WTC11 (cell line): Measurements from ENCODE around the gene CCDC57. TPM values are rescaled to one million over a fixed set of nuclear protein-coding genes. Genes with fewer than 3 reads are reported as not detected.

Experiments
- ATAC-seq: fragments of 200-7000 bp; cut with Tn5 transposase; 2 replicates; pipeline ENCODE4 v1.10.0; 2021; ENCODE audit warnings: mild to moderate bottlenecking, moderate library complexity
- CTCF ChIA-PET: fragments of 300-600 bp; sonication (Branson Sonifier 250); formaldehyde crosslinking; loops from one replicate; lab custom pipeline; 2021; ENCODE audit warnings: antibody characterized with exemption; lab: Charles Lee
- POLR2A ChIA-PET: fragments of 350-600 bp; sonication (Branson Sonifier 250); formaldehyde crosslinking; loops from one replicate; lab custom pipeline; 2021; ENCODE audit warnings: antibody characterized with exemption; lab: Charles Lee
- DNase-seq: peaks from one replicate; pipeline ENCODE4 v3.0.0; 2021; ENCODE audit warnings: low spot score
- H3K27ac Mint-ChIP-seq: 2 replicates; pipeline ENCODE4 v1.8.0; 2021; ENCODE audit warnings: mixed read lengths
- H3K27me3 Mint-ChIP-seq: 2 replicates; pipeline ENCODE4 v1.8.0; 2021; ENCODE audit warnings: low read depth, mild to moderate bottlenecking, moderate library complexity, mixed read lengths
- H3K36me3 Mint-ChIP-seq: 2 replicates; pipeline ENCODE4 v1.8.0; 2021; ENCODE audit warnings: mixed read lengths
- H3K4me1 Mint-ChIP-seq: 2 replicates; pipeline ENCODE4 v1.8.0; 2022; ENCODE audit warnings: mixed read lengths
- H3K4me3 Mint-ChIP-seq: 2 replicates; pipeline ENCODE4 v1.8.0; 2021; ENCODE audit warnings: mild to moderate bottlenecking, moderate library complexity, mixed read lengths
- H3K9me3 Mint-ChIP-seq: 2 replicates; pipeline ENCODE4 v1.8.0; 2021; ENCODE audit warnings: mixed read lengths
- AR ChIP-seq: fragments of 250-450 bp; sonication (Bioruptor Pico); IDR thresholded peaks from 2 replicates; pipeline ENCODE4 v1.9.0; 2021; ENCODE audit warnings: mild to moderate bottlenecking
- ATF1 ChIP-seq: sonication (generic); formaldehyde crosslinking; IDR thresholded peaks from 2 replicates; pipeline ENCODE4 v1.8.1; 2023; ENCODE audit warnings: mild to moderate bottlenecking, moderate library complexity, missing genetic modification reagents
- E2F4 ChIP-seq: sonication (generic); formaldehyde crosslinking; IDR thresholded peaks from 2 replicates; pipeline ENCODE4 v1.8.1; 2022; ENCODE audit warnings: low read depth, mild to moderate bottlenecking, moderate library complexity, missing genetic modification reagents, borderline replicate concordance
- EMX1 ChIP-seq: fragments of 250-450 bp; sonication (Bioruptor Pico); IDR thresholded peaks from 2 replicates; pipeline ENCODE4 v1.8.0; 2021; ENCODE audit warnings: mild to moderate bottlenecking
- FOXK1 ChIP-seq: sonication (generic); formaldehyde crosslinking; IDR thresholded peaks from 2 replicates; pipeline ENCODE4 v1.8.0; 2022; ENCODE audit warnings: mild to moderate bottlenecking, moderate library complexity, missing genetic modification reagents
- GRHL2 ChIP-seq: fragments of 250-450 bp; sonication (Bioruptor Pico); IDR thresholded peaks from 2 replicates; pipeline ENCODE4 v1.8.0; 2022; ENCODE audit warnings: mild to moderate bottlenecking, moderate library complexity; ENCODE audit not compliant: insufficient replicate concordance, severe bottlenecking
- HMGA2 ChIP-seq: fragments of 250-450 bp; sonication (Bioruptor Pico); IDR thresholded peaks from 2 replicates; pipeline ENCODE4 v1.4.0; 2021; ENCODE audit warnings: mild to moderate bottlenecking, moderate library complexity
- MLX ChIP-seq: sonication (generic); formaldehyde crosslinking; IDR thresholded peaks from 2 replicates; pipeline ENCODE4 v1.8.1; 2023; ENCODE audit warnings: mild to moderate bottlenecking, missing genetic modification reagents, moderate library complexity
- ZNF121 ChIP-seq: sonication (generic); formaldehyde crosslinking; IDR thresholded peaks from 2 replicates; pipeline ENCODE4 v1.8.0; 2023; ENCODE audit warnings: missing genetic modification reagents
- ZSCAN18 ChIP-seq: fragments of 250-450 bp; sonication (Bioruptor Pico); IDR thresholded peaks from 2 replicates; pipeline ENCODE4 v2.1.2; 2022; ENCODE audit warnings: mild to moderate bottlenecking, moderate library complexity
- total RNA-seq: library from RNA; stranded (reverse); gene quantifications from 3 replicates; pipeline ENCODE4 v1.2.3, GENCODE V29; 2021
- TF ChIP-seq, protein P1 (sequence below): fragments of 250-450 bp; sonication (Bioruptor Pico); IDR thresholded peaks from 2 replicates; pipeline ENCODE4 v1.9.0; 2021; ENCODE audit warnings: mild to moderate bottlenecking, borderline replicate concordance
- TF ChIP-seq, protein P2 (sequence below): sonication (generic); formaldehyde crosslinking; IDR thresholded peaks from 2 replicates; pipeline ENCODE4 v1.8.0; 2022; ENCODE audit warnings: mild to moderate bottlenecking, missing genetic modification reagents
- TF ChIP-seq, protein P3 (sequence below): sonication (generic); formaldehyde crosslinking; IDR thresholded peaks from 2 replicates; pipeline ENCODE4 v1.8.0; 2022; ENCODE audit warnings: mild to moderate bottlenecking, missing genetic modification reagents

Gene CCDC57
- total RNA-seq, 1 experiment from 2014 or later, result 20.0 TPM

GRCh38 chr17:82188001-82188961 is 24.4 kb downstream of the CCDC57 start:
- DNase-seq (no peak), ATAC-seq (no peak; the same call in 1 of the 2 replicates)
- Mint-ChIP-seq H3K9me3 (no peaks in the 10 kb centered on the region), H3K27ac (no peak overlapping the region), H3K27me3 (no peaks in the 10 kb centered on the region), H3K4me1 (no peaks in the 10 kb centered on the region), H3K36me3 (peaks cover 11% of the 10 kb centered on the region), H3K4me3 (no peak overlapping the region)
- CTCF ChIA-PET, result interaction anchor here (1.5 kb wide), 1 partner anchor 158 kb away, joined by 5 read pairs; no protein-coding TSS in a partner anchor
- POLR2A ChIA-PET, result no interaction called here
- TF ChIP-seq E2F4 (CRISPR knock-in tag), result no peak
- no peak for TF ChIP-seq ZNF121 (CRISPR knock-in tag)
- no peak for TF ChIP-seq ATF1 (CRISPR knock-in tag)
- TF ChIP-seq FOXK1, result no peak
- TF ChIP-seq, protein P1, sequence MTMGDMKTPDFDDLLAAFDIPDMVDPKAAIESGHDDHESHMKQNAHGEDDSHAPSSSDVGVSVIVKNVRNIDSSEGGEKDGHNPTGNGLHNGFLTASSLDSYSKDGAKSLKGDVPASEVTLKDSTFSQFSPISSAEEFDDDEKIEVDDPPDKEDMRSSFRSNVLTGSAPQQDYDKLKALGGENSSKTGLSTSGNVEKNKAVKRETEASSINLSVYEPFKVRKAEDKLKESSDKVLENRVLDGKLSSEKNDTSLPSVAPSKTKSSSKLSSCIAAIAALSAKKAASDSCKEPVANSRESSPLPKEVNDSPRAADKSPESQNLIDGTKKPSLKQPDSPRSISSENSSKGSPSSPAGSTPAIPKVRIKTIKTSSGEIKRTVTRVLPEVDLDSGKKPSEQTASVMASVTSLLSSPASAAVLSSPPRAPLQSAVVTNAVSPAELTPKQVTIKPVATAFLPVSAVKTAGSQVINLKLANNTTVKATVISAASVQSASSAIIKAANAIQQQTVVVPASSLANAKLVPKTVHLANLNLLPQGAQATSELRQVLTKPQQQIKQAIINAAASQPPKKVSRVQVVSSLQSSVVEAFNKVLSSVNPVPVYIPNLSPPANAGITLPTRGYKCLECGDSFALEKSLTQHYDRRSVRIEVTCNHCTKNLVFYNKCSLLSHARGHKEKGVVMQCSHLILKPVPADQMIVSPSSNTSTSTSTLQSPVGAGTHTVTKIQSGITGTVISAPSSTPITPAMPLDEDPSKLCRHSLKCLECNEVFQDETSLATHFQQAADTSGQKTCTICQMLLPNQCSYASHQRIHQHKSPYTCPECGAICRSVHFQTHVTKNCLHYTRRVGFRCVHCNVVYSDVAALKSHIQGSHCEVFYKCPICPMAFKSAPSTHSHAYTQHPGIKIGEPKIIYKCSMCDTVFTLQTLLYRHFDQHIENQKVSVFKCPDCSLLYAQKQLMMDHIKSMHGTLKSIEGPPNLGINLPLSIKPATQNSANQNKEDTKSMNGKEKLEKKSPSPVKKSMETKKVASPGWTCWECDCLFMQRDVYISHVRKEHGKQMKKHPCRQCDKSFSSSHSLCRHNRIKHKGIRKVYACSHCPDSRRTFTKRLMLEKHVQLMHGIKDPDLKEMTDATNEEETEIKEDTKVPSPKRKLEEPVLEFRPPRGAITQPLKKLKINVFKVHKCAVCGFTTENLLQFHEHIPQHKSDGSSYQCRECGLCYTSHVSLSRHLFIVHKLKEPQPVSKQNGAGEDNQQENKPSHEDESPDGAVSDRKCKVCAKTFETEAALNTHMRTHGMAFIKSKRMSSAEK (CRISPR knock-in tag), result no peak
- TF ChIP-seq, protein P2, sequence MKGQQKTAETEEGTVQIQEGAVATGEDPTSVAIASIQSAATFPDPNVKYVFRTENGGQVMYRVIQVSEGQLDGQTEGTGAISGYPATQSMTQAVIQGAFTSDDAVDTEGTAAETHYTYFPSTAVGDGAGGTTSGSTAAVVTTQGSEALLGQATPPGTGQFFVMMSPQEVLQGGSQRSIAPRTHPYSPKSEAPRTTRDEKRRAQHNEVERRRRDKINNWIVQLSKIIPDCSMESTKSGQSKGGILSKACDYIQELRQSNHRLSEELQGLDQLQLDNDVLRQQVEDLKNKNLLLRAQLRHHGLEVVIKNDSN, result no peak
- TF ChIP-seq ZSCAN18 (CRISPR knock-in tag), result no peak

DNA sequence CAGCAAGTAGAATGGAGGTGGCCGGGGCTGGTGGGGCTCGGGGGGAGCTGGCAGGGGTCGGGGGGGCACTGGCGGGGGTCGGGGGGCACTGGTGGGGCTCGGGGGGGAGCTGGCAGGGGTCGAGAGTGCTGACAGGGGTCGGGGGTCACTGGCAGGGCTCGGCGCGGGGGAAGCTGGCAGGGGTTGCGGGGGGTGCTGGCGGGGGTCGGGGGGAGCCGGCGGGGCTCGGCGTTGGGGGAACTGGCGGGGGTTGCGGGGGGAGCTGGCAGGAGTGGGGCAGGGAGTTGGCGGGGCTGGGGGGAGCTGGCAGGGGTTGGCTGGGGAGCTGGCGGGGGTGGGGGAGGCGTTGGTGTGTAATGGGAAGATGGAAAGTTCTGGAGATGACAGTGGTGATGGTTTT is 25.1 kb downstream of the CCDC57 start:
- H3K27ac Mint-ChIP-seq, result no peak overlapping the region
- peaks cover 12% of the 10 kb centered on the region for H3K36me3 Mint-ChIP-seq
- DNase-seq (no peak), ATAC-seq (no peak)
- TF ChIP-seq, protein P3, sequence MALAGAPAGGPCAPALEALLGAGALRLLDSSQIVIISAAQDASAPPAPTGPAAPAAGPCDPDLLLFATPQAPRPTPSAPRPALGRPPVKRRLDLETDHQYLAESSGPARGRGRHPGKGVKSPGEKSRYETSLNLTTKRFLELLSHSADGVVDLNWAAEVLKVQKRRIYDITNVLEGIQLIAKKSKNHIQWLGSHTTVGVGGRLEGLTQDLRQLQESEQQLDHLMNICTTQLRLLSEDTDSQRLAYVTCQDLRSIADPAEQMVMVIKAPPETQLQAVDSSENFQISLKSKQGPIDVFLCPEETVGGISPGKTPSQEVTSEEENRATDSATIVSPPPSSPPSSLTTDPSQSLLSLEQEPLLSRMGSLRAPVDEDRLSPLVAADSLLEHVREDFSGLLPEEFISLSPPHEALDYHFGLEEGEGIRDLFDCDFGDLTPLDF (CRISPR knock-in tag), result no peak
- TF ChIP-seq MLX (no peak), AR (CRISPR knock-in tag) (no peak), HMGA2 (CRISPR knock-in tag) (no peak), GRHL2 (no peak), FOXK1 (no peak), EMX1 (CRISPR knock-in tag) (no peak)
- H3K4me3 Mint-ChIP-seq, result no peak overlapping the region
- H3K27me3 Mint-ChIP-seq, result no peaks in the 10 kb centered on the region; the same call in 1 of the 2 replicates
- no peaks in the 10 kb centered on the region for H3K9me3 Mint-ChIP-seq
- POLR2A ChIA-PET, result no interaction called here
- CTCF ChIA-PET, result interaction anchor here (1.5 kb wide), 1 partner anchor 157 kb away, joined by 5 read pairs; no protein-coding TSS in a partner anchor
- H3K4me1 Mint-ChIP-seq, result no peaks in the 10 kb centered on the region
